Epidermal melanocyte (primary cell): ENCODE data around the gene CARD11.

ENCODE experiments used
- DNase-seq: peaks from one replicate; pipeline ENCODE4 v3.0.0; 2011; ENCODE audit warnings: low spot score; ENCODE audit not compliant: insufficient read length

CARD11 gene

GRCh38 chr7:3043544-3044371, at the start of gene CARD11:
CARD11 (minus strand) TSS chr7:3043867; CDS start chr7:2958506, 85,361 bp downstream.
- no peak for DNase-seq

DNA sequence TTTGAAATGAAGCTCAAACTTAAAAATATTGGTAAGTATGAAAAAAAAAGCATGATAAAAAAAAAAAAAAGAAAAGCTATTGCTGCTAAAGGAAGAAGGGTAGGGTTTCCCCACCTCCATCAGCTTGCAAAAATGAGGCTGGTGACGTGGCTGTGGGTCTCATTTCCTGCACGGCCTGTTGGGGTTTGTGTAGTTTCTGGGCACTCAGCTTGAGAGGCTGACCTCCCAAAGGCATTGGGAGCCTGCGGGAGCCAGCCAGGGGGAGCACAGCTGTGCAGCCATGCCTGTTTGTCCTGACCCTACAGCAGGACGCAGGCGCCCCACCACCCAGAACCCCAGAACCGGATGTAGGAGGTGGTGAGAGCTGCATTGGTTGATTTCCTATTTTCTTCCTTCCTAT, 48.8 kb upstream of the CARD11 start:
- DNase-seq = no peak

- DNase-seq = no peak
These were observed 48.0 kb upstream of the CARD11 start for GRCh38 chr7:3091631-3092030.

GRCh38 chr7:3089493-3089892, 45.8 kb upstream of the CARD11 start:
- DNase-seq = no peak

GRCh38 chr7:3087243-3087755, 43.6 kb upstream of the CARD11 start:
- no peak for DNase-seq

- no peak for DNase-seq
These were observed 39.7 kb upstream of the CARD11 start for GRCh38 chr7:3083350-3083749.

DNA sequence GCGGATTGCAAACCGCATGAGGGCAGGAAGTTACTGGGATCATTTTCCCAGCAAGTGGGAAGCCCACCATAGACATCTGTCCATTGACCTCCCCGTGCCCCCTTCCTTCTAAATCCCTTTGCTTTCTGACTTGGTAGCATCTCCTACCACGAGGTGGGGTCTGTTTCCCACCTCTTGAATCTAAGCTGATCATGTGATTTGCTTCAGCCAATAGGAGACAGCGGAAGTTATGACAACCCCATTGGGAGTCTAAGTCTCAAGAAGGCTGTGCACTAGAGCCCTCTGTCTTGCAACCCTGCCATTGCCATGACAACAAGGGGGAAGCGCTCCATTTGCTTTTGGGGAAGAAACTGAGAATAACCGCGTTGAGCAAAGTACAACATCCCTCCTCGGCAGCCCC, 39.2 kb upstream of the CARD11 start:
- DNase-seq = no peak

DNA sequence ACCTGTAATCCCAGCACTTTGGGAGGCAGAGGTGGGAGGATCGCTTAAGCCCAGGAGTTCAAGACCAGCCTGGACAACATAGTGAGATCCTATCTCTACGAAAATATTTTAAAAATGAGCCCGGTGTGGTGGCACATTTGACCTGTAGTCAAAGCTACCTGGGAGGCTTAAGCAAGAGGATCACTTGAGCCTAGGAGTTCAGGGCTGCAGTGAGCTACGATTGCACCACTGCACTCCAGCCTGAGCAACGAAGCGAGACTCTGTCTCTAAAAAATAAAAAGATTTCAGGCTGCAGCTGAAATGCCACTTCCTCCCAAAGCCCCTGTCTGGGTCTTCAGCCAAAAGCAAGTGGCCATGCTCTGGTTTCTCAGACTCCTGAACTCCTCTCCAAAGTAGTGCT, 38.7 kb upstream of the CARD11 start:
- no peak for DNase-seq

- DNase-seq = no peak
These were observed 36.4 kb upstream of the CARD11 start for GRCh38 chr7:3080106-3080505.

DNA sequence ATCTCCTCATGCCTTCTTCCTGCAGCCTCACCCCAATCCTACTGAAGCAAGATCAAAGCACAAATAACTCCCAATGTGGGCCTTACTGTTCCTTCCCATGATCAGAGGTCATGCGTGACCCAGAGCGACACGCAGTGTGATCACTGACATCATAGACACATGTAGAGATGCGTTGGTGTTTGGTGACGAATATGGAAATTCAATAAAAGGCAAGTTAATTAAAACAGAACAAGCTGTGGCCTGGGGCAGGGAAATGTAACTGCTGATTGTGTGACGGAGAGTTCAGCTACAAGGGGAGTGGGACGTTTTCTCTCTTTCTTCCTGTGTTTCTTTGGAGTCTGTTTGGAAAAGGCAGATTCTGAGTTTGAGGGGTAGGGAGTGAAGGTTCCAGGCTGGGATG, 34.8 kb upstream of the CARD11 start:
- DNase-seq = no peak

DNA sequence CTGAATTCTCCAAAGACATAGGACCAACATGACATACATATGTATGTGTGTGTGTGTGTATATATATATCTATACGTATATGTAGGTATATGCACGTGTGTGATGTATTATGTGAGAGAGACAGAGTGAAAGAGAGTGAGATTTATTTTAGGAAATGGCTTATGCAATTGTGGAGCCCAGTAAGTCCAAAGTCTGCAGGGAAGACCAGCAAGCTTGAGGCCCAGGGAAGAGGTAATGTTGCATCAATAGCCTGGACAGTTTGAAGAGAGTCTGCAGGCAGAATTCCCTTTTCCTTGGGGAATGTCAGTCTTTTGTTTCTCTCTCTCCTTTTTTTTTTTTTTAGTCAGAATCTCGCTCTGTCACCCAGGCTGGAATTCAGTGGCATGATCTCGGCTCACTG, 33.0 kb upstream of the CARD11 start:
- no peak for DNase-seq

- no peak for DNase-seq
These were observed 32.5 kb upstream of the CARD11 start for GRCh38 chr7:3076163-3076562.

DNA sequence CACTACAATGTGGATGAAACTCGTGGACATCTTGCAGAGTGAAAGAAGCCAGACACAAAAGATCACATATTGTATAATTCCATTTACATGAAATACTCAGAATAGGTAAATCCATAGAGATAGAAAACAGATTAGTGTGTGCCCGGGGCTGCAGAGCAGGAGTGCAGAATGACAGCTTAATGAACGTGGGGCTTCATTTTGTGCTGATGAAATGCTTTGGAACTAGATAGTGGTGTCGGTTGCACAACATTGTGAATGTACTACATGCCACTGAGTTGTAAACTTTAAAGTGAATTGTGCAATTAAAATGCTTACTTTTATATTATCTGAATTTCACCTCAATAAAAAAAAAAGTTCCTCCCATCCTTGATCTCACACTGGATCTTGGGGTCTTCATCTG, 31.8 kb upstream of the CARD11 start:
- DNase-seq = no peak

- no peak for DNase-seq
These were observed 30.8 kb upstream of the CARD11 start for GRCh38 chr7:3074459-3074821.

GRCh38 chr7:3073763-3074458, 30.2 kb upstream of the CARD11 start:
- no peak for DNase-seq

DNA sequence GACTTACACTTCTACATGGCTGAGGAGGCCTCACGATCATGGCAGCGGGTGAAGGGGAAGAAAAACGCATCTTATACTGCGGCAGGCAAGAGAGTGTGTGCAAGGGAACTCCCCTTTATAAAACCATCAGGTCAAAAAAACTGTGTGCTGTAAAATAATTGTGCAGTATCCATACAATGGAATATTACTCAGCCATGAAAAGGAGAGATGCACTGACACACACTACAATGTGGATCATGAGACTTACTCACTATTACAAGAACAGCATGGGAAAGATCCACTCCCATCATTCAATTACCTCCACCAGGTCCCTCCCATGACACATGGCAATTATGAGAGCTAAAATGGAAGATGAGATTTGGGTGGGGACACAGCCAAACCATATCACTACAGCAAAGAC, 27.2 kb upstream of the CARD11 start:
- no peak for DNase-seq

- no peak for DNase-seq
These were observed 26.2 kb upstream of the CARD11 start for GRCh38 chr7:3069771-3070449.

DNA sequence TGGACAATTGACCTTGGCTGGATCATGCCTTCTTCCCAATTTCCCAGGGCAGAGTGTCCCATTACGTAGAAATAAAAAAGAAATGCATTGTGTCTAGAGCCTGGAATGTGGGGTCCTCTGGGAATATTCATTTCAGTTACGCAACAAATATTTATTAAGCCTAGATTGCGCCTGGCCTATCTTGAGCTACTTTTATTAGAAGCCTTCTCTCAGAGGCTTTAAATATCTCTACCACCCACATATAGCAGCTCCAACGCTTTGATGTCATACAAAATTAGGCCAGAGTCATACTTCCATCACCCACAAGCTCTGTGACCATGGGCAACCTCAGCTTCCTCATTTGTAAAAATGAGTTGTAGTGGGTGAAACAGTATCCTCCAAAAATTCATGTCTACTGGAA, 24.9 kb upstream of the CARD11 start:
- no peak for DNase-seq

DNA sequence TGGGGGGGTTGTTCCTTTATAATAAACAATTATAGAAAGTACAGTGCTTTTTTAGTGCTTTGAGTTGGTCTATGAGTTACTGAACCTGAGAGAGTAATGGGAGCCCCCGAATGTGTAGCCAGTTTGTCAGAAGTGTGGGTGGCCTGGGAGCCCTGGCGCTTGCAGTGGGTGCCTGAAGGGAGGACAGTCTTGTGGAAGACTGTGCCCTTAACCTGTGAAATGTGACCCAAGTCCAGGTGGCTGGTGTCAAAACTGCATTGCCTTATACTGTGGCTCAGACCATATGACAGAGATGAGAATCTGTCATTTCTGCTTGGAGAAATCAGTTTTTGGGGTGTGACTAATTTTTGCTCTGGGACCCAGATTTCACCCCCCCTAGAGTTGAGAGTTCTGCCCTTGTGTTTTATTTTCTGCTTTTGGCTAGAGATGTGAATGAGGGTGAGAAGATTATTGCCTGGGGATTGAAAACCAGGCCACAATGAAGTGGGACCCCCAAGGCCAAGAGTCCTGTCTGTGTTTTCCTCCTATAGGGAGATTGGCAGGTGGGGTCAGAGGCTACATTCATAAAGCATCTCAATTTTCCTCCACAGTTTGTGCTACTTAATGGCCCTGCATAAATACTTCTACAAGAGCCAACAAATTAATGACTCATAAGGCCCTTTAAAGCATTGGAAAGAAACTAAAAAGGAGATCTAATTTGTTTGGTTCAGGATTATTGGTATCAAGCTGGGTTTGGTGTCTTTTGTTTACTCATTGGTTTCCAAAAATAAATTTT, 24.1 kb upstream of the CARD11 start:
- no peak for DNase-seq

GRCh38 chr7:3067193-3067592, 23.5 kb upstream of the CARD11 start:
- no peak for DNase-seq

GRCh38 chr7:3066506-3066905, 22.8 kb upstream of the CARD11 start:
- no peak for DNase-seq
